ENCODE measurements around the gene HIGD1A.

HIGD1A gene

GRCh38 chr3:42752961-42753360, 51.3 kb downstream of the HIGD1A start:
- no peak for DNase-seq

GRCh38 chr3:42752441-42752840, 51.8 kb downstream of the HIGD1A start:
- no peak for DNase-seq

DNA sequence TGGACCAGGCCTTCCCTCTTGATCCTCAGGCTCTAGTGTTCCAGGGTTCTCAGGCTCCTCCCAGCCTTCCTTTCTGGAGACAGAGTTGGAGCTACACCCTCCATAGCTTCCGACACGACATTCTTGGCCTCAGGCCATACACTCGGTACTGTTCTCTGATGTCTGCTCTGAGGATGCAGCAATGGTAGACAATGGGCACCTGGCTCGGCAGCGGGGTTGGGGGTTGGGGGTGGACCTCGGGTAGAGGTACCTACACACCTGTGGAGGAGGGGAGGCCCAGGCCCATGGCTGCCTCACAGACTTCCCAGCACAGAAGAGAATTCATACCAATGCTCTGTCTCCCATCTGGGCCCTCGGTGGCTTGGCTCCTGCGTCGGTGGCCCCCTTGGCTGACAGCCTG, 52.7 kb downstream of the HIGD1A start:
- no peak for DNase-seq

- no peak for DNase-seq
Observed at GRCh38 chr3:42750834-42751233, 53.5 kb downstream of the HIGD1A start.

- DNase-seq = no peak
Observed at GRCh38 chr3:42749753-42750231, 54.5 kb downstream of the HIGD1A start.

DNA sequence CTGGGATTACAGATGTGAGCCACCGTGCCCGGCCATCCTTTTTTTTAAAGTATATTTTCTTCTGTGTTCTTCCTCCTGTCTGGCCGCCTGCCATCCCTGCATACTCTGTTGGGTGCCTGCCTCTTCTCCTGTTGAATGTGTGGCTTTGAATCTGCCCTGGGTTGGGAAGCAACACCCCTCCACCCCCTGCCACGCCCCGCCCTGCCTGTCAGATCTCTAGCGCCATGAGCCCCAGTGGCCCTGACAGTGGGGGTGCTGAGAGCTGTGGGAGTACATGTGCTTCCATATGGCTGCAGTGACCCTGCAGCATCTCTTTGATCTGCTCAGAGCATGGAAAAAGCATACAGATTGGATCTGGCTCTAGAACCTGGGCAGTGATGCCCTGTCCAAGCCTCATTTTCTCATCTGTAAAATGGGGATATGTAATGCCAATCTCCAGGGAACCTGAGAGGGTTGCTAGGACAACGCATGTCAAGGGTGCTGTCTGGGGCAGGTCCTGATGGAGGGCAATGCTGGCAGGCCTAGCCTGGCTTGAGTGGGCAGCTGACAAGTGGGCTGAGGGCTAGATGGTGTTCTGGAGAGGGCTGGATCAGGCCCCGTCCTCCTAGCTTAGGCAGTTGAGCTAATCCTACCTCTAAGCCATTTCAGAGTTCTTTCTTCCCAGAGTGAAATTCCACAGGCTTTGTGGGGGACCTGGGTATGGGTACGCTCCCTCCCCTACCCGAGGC, 55.1 kb downstream of the HIGD1A start:
- DNase-seq = no peak

DNA sequence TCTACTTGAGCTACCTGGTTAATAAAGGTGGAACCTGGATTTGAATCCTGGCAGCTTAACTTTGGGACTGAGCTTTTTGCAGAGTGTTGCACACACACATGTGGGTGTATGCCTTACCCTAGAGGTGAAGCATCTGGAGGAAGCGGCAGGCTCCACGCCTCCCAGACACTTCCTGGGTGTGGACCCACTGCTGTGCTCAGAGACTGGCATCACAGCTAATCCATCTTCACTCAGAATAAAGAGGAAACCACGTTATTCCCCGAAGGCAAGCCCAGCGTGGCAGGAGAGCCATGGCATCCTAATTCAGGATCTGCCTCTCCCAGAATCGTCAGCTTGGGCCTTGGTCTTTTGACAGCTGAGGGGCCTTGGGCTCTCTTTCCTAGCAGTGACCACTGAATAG, 56.7 kb downstream of the HIGD1A start:
- no peak for DNase-seq

GRCh38 chr3:42746455-42747450, 57.5 kb downstream of the HIGD1A start:
- no peak for DNase-seq

GRCh38 chr3:42745776-42746454, 58.4 kb downstream of the HIGD1A start:
- DNase-seq = no peak

GRCh38 chr3:42745291-42745745, 59.0 kb downstream of the HIGD1A start:
- DNase-seq = no peak

DNA sequence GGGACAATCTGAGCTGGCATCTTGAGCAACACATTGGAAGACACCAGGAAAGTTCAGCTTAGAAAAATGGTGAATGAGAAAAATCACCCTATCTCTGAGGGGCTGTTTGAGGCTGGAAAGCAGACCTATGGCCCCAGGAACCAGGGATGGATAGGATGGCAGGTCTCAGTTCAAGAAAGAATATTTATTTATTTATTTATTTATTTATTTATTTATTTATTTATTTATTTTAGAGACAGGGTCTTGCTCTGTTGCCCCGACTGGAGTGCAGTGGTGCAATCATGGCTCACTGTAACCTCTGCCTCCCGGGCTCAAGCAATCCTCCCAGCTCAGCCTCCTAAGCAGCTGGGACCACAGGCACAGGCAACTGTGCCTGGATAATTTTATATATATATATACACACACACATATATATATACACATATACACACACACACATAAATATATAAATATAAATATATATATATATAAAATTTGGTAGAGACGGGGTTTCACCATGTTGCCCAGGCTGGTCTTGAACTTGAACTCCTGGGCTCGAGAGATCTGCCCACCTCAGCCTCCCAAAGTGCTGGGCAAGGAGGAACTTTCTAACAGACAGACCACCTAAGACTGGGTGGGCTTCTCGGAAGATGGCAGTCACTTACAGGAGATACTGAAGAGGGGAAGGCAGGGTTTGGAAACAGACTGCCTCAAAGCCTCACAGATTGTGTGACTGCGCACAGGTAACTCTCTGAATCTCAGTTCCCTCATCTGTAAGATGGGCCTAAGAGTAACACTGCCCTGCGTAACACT, 60.9 kb downstream of the HIGD1A start:
- DNase-seq = no peak

DNA sequence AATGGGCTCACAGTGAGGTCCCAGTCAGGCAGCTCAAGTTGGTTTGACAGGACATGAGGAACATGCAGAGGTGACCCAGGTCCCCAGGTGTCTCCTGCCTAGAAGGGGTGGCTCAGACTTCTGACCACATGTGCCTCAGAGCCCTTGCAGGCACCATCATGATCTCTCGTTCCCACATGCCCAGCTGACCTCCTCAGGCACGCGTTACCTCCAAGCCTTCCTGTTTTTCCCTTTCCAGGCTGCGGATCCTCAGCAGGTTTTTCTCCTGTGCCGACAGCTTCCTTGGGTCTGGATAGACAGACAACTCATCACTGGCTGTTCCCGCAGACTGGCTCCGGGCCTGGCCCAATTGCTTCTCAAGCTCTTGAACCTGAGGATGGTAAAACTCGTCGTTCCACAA, 61.6 kb downstream of the HIGD1A start:
- no peak for DNase-seq

GRCh38 chr3:42742259-42742658, 62.0 kb downstream of the HIGD1A start:
- DNase-seq = no peak

- DNase-seq = no peak
Observed at GRCh38 chr3:42741796-42742195, 62.5 kb downstream of the HIGD1A start.

GRCh38 chr3:42739401-42740158, 64.7 kb downstream of the HIGD1A start:
- no peak for DNase-seq

GRCh38 chr3:42736531-42736930, 67.8 kb downstream of the HIGD1A start:
- DNase-seq = no peak

DNA sequence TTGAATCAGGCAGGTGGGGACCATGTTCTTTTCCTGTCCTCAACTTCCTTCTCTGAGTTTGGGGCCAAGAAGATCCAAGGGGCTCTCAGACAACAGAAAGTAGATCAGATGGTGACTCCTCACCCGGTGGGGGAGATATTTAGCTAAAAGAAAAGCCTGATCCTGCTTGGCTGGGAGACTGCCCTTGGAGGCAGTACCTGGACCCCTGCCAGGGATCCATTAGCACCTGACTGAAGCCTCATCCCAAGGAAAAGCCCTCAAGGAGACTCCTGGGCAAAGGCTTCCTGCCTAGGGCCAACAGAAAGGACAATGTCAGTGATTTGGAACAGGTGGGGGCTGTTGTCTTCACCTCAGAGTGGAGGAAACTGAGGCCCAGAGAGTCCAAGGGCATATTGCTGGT, 68.2 kb downstream of the HIGD1A start:
- DNase-seq = no peak

- DNase-seq = no peak
Observed at GRCh38 chr3:42735615-42736014, 68.7 kb downstream of the HIGD1A start.

DNA sequence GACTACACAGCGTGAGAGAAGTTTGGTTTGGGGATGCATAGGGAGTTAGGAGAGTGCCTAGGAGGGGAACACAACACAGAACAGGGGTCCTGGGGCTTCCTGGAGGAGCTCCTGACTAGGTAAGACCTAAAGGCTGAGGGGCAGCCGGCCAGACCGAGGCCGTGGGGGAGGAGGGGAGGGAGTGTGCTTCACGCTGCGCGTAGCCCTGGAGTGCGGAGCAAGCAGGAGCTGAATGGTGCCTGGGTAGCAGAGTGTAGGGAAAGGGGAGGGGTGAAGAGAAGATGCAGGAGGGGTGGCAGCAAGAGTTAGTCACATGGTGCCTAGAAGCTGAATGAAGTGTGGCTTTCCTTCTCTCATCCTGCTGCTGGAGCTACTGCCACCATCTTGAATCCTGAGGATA, 69.3 kb downstream of the HIGD1A start:
- no peak for DNase-seq

DNA sequence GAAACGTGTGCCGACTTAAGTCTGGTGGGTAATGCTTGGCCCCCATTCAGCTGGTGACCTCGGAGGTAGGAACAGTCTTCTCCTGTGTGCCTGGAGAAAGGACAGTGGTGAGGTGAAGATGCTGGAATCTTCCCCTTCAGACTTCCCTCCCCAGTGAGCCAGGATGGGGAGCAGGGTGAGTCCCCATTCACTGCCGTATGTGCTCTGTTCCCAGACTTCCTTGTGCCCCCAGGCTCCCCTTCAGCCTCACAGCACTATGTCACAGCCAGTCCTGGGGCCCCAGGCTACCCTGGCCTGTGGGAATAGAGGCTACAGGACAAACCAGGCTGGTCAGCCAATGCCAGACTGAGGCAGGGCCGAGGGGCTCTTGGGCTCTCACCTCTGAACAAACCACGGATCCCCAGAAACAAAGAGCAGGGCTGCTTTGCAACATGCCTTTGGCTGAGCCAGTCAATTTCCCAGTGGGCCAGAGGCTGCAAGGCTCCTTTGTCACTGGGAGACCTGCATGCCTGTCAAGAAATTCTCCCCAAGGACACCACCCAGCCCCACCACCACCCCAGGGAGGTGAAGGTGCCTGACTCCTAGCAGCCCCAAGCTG, 69.9 kb downstream of the HIGD1A start:
- DNase-seq = no peak
